SK-N-SH (cell line): ENCODE data around the gene CIB4.

Source experiments
- EP300 ChIP-seq, 2 experiments: IDR thresholded peaks; 2 replicates each; pipeline versions ENCODE4 v1.4.0 to v1.6.1; 2012; ENCODE audit warnings: borderline replicate concordance in 1 of 2, low read depth in 1 of 2, low read length in 1 of 2
- TF ChIP-seq, protein P1 (sequence below): fragments of 150-350 bp; IDR thresholded peaks from 2 replicates; pipeline ENCODE4 v1.6.1; 2017; ENCODE audit warnings: antibody characterized with exemption, low read length, low read depth, borderline replicate concordance

GRCh38 chr2:26666671-26667070 is 25.5 kb upstream of the CIB4 start:
- TF ChIP-seq, protein P1, sequence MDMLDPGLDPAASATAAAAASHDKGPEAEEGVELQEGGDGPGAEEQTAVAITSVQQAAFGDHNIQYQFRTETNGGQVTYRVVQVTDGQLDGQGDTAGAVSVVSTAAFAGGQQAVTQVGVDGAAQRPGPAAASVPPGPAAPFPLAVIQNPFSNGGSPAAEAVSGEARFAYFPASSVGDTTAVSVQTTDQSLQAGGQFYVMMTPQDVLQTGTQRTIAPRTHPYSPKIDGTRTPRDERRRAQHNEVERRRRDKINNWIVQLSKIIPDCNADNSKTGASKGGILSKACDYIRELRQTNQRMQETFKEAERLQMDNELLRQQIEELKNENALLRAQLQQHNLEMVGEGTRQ: no peak
- no peak for TF ChIP-seq EP300 (IDR thresholded peaks at IDR 0.05; ENCODE audit: borderline replicate concordance in 1 of 2, low read depth in 1 of 2, low read length in 1 of 2)
